Metanephros (tissue), 1 donor: ENCODE measurements around the gene REV1. TPM values are rescaled to one million over a fixed set of nuclear protein-coding genes. Genes with fewer than 3 reads are reported as not detected.

Experiments
- total RNA-seq: library from RNA; depleted of rRNA; stranded (reverse); fragments of >200 nt; gene quantifications from one replicate; pipeline ENCODE4 v1.2.3, GENCODE V29; 2014

The REV1 gene
- total RNA-seq: 79.2 TPM

DNA sequence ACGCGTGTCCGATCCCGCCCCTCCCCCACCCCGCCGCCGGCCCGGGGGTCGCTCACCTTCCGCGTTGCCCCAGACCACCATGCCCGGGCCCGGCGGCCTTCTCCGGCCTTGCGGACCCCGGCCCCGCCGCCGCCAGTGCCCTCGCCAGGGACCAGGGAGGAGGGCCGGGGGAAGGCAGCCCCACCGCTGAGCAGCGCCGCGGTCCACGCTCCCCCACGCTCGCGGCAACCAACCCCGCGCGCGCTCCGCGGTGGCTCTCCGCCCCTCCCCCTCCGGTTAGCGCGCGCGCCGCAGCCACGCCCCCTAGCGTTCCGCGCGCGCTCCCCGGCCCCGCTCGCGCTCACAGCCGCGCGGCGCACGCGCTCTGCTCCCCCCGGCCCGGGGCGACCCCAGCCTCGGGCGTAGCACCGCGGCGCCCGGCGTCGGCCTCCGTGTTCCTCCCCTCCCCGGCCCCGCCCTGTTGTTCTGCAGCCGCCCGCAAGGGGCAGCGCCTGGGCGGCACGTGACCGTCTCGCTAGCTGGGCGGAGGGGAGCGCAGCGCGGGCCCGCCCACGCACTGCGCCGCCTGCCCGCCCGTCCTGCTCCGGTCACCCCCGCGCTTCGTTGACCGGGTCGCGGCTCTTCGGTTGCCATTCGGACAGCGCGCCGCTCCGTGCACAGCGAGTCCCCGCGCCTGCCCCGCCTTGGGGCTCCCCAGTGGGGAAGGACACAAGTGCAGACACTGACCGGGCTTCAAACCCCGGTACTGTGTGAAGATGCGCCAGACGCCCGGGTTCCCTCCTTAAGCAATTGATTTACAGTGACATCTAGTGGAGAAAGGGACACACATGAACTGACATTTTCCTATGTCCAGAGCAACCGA, at the start of gene REV1:
TSS of gene REV1 (minus strand) at position 257 of the 862 bp plus-strand sequence. CDS start 25,042 bp downstream, outside the sequence.

Other genes with a start within 250 kb of the REV1 start
- not detected for gene LYG2, start 234.4 kb downstream of the REV1 start, total RNA-seq
- 1.1 TPM for gene LYG1, start 188.8 kb downstream of the REV1 start, total RNA-seq
- 24.6 TPM for gene TXNDC9, start 153.7 kb downstream of the REV1 start, total RNA-seq
- 28.7 TPM for gene EIF5B, start 152.6 kb downstream of the REV1 start, total RNA-seq